Cardiac fibroblast (primary cell): Measurements from ENCODE around the gene HDHD2.
A peak's percentile ranks its signal among the peaks of the same experiment; 100 is the strongest.

ENCODE experiments used
- DNase-seq, 2 donors: peaks; one replicate each; pipeline versions ENCODE4 v3.0.0 to v3.0.0-alpha.2; 2010; ENCODE audit warnings: low read depth in 2 of 2
- H3K4me3 ChIP-seq, 2 donors: replicated peaks in 1 of 2; 1 replicate in 1 of 2; 2 replicates in 1 of 2; pipeline ENCODE4 v1.5.1; 2011; ENCODE audit warnings: low read depth in 2 of 2, low read length in 2 of 2, mild to moderate bottlenecking in 2 of 2, moderate library complexity in 1 of 2
- TF ChIP-seq, protein P1 (sequence below): IDR thresholded peaks from one replicate; pipeline ENCODE4 v1.5.1; 2011; ENCODE audit warnings: low read depth, mild to moderate bottlenecking, low read length, inconsistent platforms

The HDHD2 gene

GRCh38 chr18:47108373-47108772, 41.9 kb downstream of the HDHD2 start:
- no peak overlapping the region for H3K4me3 ChIP-seq
- DNase-seq, result no peak
- TF ChIP-seq, protein P1, sequence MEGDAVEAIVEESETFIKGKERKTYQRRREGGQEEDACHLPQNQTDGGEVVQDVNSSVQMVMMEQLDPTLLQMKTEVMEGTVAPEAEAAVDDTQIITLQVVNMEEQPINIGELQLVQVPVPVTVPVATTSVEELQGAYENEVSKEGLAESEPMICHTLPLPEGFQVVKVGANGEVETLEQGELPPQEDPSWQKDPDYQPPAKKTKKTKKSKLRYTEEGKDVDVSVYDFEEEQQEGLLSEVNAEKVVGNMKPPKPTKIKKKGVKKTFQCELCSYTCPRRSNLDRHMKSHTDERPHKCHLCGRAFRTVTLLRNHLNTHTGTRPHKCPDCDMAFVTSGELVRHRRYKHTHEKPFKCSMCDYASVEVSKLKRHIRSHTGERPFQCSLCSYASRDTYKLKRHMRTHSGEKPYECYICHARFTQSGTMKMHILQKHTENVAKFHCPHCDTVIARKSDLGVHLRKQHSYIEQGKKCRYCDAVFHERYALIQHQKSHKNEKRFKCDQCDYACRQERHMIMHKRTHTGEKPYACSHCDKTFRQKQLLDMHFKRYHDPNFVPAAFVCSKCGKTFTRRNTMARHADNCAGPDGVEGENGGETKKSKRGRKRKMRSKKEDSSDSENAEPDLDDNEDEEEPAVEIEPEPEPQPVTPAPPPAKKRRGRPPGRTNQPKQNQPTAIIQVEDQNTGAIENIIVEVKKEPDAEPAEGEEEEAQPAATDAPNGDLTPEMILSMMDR, result no peak

GRCh38 chr18:47100212-47100831, 50.0 kb downstream of the HDHD2 start:
- peak; percentile 63 to 68 for DNase-seq
- TF ChIP-seq, protein P1, result peak; percentile 79
- H3K4me3 ChIP-seq, result no peak overlapping the region

- TF ChIP-seq, protein P1, result no peak
- DNase-seq, result no peak
- no peak overlapping the region for H3K4me3 ChIP-seq
These were observed 54.5 kb downstream of the HDHD2 start for GRCh38 chr18:47095810-47096209.

- TF ChIP-seq, protein P1, result no peak
- no peak overlapping the region for H3K4me3 ChIP-seq
- no peak for DNase-seq
These were observed 62.6 kb downstream of the HDHD2 start for GRCh38 chr18:47087676-47088075.

DNA sequence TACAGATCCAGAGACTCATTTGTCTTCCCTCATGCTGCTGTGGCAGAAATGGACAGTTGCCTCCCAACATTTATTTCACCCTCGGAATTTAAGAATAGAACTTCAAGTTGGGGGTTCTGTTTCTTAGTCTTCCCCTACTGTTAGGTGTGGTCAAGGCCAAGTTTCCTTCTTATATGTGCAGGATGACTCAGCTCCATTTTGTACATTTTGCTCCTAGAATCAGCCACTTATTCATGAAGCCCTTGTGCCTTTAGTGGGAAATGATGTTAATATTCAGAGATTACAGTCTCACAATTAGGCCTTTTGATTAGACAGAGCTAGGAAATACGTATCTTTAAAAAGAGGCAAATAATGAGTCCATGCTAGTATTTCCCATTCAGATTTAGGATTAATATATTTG, 68.7 kb downstream of the HDHD2 start:
- TF ChIP-seq, protein P1, result no peak
- DNase-seq, result peak in 1 of 2 donors; percentile 22
- no peak overlapping the region for H3K4me3 ChIP-seq

DNA sequence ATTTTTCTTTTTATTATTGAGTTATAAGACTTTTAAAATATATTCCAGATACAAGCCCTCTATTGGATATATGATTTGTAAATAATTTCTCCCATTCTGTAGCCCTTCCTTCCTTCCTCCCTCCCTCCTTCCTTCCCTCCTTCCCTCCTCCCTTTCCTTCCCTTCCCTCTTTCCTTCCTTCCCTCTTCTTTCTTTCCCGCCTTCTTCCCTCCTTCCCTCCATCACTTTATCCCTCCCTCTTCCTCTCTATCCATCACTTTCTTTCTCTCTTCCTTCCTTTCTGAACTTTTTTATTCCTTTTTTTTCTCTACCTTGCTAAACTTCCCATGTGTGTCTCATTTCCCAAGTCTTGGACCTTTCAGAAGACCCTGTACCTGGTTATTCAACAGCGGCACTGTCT, 69.4 kb downstream of the HDHD2 start:
- DNase-seq, result no peak
- TF ChIP-seq, protein P1, result no peak
- no peak overlapping the region for H3K4me3 ChIP-seq

DNA sequence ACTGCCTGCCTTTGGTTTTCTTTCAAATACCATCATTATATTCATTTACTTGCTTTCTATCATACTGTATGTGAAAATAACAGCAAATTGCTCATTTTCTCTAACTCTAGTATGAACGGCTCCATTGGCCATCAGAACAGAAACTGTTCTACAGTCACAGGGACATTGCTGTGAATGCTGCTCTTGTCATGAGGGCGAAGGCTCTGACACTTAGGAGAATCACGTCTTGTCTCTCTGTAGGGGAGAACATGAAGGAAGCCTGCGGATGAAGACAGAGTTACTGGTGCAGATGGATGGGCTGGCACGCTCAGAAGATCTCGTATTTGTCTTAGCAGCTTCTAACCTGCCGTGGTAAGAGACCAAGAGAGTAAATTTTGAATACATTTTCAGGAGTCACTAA, 73.2 kb downstream of the HDHD2 start:
- no peak overlapping the region for H3K4me3 ChIP-seq
- DNase-seq, result no peak
- TF ChIP-seq, protein P1, result no peak
